NCI-H526 treated with DMSO at 0.1 percent for 48 hours (cell line): ENCODE measurements around the gene COL24A1.

ENCODE experiments used
- DNase-seq: peaks from one replicate; lab custom pipeline; 2025; lab: John Stamatoyannopoulos, UW

Gene COL24A1

DNA sequence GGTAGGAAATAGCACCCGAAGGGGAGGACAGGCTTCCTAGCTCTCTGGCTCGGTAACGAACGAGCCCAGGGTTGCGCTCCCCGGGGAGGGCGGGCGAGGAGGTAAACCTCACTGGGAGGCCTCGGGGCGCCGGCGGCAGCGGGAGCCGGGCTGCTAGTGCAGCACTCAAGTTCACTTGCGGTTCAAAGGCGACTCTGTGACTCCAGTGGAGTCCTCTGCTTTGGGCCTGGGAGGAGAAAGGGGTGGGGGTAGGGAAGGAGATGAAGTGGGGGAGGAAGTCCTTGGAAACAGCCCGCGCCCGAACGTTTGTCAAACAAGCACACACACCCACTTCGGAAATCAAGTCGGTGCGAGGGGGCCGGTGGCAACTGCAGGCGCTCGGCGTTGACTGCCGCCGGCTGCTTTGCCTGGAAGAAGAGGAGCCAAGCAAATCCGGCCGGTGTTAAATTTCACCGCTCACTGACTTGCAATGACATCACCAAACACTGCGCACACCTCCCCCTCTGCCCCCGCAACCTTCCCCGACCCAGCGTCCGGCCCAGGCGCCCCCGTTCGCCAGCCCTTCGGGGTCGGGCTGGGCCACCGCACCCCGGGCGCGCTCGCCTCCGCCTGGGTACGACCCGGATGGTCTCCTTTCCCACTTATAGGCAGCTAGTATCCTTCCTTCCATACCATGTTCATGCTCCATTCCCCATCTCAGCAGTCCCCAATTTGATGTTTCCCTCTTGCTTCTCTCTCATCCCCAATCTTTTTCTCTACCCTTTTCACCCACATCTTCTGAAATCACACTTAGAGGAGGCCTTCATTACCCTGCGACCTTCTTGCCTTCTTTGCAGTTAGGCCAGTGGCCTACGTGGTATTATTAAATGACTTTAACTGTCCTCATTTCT lies at the start of gene COL24A1:
Gene COL24A1 (minus strand): TSS at position 207 of the 890 bp plus-strand sequence. CDS start 376 bp downstream, outside the sequence.
- DNase-seq, result peak; percentile 58

DNA sequence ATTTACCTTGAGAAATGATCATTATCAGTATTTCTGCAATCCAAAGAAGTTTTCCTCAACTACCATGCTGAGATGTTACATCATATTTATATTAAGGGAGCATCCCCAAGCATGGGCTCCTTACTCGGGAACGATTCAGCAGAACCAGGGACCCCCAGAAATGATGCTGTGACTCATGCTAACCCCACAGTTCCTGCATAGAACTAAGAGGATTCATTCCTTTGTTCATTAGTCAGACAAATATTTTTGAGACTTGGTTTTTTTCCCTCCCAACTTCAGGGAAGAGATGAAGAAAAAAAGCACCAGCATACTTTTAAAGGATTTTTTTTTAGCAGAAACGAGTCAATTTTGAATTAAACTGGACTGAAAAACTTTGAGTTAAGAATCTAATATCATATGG lies 49.2 kb upstream of the COL24A1 start:
- no peak for DNase-seq

DNA sequence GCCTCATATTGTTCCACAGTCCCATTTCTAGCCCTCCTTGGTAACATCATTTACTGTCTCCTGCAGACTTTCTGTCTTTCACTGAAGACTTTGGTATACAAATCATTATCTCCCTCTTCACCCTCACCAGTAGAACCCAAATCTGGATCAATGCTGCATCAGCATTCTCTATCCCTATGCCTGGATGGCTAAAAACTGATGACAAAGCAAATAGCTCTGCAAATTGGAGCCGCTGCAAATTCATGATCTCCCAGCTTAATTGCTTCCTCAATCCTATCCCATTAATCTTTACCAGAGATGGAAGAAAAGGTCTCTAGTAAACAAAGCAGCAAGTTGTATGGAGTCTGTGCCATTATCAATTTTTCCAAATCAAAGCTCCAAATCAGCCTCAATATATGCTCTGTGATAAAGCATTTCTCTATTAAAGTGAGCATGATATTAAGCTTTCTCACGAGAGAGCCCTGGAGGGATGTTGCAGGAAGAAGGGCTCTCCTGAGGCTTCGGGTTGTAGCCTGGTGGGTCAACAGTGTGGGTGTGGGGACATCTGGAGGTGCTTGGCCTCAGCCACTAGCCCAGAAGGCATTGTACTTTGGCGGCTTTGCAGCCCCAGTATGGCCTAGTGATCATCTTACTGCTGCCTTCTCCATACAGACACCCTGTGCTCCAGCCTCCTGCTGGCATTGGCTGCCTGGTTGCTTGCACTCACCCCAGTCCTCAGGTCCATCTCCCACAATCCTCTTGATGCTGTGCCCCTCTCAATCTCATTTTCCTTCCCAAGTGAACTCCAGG lies 46.2 kb upstream of the COL24A1 start:
- no peak for DNase-seq

DNA sequence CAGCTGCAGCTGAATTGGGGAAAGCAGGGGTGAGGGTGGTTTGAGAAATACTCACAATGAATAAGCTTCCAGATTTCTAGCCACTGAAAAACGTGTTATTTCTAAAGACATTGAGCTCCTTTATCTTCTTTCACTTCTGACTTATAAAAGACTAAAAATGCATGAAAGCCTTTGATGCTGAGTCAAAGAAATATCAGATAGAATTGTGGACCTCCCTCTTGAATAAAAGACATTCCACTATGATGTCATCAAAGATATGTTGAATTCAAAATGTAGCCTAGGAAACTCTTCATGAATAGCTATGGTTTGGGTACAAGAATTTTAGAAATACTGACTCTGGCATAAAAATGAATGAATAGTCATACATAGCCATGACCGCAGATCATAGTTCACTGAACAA lies 44.7 kb upstream of the COL24A1 start:
- no peak for DNase-seq

DNA sequence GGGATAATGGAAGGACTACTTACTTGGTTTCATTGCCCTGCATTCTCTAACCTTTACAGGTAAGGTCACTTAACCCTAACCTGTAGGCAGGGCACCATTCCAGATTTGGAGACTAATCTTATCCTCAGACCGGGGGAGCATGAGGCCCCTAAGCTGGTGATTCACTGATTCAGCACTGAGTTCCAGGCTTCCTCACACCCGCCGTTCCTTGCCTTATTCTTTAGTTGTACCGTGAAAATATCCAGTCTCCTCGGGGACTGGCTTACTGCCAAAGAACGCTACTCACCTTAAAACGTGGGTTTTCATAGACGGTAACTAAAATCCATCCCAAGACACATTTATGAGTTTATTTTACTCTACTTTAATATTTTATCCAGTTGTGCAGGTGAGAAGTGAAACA lies 44.3 kb upstream of the COL24A1 start:
- DNase-seq, result no peak

DNA sequence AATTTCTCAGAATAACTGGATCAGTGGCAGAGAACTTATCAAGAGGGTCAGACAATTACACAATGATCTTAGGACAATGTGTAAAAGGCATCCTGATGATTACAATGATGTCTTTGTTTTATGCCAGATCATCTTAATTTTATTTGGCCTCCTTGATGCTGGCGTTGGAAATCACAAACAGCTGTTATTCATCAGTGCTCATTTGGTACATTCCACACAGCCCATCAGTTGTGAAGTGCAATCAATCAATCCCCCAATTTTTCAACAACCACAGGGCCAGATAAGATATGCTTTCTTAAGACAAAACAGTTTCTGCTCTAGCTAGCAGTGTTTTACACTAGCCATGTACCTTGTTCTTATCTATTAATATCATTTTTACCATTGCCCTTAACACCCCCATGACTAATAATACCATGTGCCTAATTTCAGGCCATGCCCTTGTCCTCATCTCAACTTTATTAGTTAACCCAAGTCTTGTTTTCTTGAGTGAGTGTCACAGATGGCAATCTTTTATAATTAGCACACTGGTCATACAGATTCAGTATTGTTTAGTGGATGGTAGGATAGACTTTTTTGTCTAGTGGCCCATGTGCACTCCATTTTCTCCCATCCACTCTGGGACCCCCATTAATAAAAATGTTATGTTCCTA lies 40.8 kb upstream of the COL24A1 start:
- DNase-seq, result no peak

DNA sequence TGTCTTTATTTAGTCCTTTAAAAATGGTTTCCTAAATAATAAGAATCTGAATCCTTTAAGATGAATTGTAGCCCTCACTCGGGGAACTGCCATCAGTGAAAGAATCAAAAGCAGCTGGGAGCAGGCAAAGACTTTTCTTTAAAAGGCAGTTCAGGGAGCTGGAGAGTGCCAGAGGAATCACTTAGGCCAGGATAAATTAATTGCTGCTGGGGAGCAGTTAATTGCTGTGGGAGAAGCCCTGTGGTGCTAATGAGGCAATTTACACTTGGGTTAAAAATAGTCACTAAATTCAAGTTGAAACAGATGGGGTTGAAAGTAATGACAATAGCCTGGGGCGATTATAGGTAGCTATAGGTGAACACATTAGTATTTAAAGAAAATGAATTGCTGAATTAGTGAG lies 38.7 kb upstream of the COL24A1 start:
- no peak for DNase-seq

DNA sequence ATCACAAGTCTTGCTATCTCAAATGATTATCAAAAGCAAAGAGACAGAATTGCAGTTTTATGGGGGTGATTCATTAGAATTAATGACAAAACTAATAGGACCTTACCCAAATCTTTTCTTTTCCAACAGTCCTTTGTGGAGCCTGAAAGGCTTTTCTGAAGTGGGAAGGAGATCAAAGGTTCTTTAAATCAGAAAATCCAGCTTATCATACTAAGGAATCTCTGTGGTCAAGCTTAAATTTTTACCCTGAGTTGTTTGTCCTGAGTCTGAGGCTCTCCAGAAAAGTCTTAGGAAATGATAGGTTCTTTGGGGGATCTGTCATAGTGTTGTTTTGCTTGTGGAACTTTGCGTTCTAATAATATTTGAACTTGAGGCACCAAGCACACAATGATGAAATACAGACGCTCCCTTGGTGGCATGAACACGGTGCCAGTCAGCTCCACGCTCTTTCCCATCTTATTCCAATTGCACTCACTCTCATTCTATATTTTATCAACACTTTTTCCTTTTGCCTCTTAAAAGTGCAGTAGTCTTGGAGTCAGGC lies 38.0 kb upstream of the COL24A1 start:
- DNase-seq, result no peak

DNA sequence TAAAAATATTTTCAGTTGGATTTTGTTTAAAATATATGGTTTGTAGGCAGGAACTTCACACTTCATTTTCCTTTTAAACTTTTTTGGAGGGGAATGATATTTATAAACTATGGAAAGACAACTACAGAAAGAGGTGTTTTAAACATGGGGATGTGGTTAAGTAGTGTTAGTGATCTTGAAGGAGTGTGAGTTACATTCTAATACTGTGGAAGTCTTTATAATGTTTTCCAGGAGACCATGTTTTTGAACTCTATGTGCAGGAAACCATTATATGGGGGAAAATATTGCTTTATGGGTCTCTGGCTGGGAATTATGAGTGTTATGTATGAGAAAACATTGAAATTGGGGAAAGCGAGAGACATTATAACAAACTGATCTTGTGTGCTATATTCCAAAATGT lies 35.8 kb upstream of the COL24A1 start:
- DNase-seq, result no peak

DNA sequence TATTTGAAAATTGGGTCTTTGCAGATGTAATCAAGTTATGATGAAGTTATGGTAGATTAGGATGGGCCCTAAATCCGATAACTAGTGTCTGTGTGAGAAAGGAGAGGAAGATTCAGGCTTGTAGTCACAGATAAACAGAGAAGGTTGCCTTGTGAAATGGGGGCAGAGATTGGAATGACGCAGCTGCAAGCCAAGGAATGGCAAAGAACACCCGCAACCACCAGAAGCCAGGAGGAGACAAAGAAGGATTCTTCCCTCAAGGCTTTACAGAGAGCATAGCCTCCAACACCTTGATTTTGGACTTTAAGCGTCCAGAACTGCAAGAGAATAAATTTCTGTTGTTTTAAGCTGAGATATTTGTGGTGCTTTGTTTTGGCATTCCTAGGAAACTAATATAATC lies 35.4 kb upstream of the COL24A1 start:
- DNase-seq, result no peak

DNA sequence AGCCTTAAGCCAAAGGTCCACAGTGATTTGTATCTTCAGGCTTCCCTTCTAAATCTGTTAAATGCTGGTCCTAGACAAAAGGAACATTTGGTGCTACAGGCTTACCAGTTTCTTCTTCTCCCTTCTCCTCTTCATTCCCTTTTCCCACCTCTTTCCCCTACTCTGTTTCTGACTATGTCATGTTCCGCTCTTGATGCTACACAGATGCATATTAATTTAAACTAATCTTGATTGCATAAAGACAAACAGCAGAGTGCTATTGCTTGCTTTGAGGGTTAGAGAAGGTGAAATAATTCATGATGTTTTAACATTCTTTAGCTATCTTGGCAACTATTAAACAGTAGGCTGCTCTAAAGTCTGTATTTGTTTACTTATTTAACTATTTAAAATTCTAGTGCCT lies 34.3 kb upstream of the COL24A1 start:
- DNase-seq, result no peak

DNA sequence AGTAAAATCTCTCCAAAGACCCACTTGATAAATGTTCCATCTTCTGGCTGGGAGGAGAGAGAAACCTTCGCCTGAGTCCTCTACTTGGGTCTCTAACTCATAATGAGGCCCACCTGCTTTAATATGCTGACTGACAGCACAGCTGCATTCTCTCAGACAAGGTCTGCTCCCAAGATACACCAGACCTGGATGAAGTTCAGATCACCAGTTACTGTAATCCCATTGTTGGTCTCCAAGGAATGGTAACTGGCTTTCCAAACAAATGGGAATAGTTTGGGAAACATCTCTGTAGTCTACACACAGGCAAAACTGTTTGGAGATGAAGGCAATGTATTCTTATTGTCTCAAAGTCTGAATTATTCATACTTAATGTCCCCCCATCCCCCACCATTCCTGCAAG lies 27.9 kb upstream of the COL24A1 start:
- no peak for DNase-seq

DNA sequence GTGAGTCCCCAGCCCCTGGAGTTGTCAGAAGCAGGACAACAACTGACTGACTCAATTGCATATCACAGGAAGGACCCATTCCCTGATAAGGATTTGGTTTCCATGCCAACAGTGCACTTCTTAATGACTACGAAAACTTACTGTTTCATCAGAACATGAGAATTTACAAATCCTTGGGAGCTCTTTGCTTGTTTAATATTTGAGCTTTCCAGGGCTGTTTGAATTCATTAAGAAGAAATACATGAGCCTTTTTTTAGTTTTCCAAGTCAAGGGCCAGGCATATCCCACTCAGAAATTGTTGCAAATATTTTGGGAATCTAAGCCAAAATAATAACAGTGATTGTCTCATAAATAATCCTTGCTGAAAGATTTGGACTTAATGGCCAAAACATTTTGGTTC lies 27.2 kb upstream of the COL24A1 start:
- no peak for DNase-seq

DNA sequence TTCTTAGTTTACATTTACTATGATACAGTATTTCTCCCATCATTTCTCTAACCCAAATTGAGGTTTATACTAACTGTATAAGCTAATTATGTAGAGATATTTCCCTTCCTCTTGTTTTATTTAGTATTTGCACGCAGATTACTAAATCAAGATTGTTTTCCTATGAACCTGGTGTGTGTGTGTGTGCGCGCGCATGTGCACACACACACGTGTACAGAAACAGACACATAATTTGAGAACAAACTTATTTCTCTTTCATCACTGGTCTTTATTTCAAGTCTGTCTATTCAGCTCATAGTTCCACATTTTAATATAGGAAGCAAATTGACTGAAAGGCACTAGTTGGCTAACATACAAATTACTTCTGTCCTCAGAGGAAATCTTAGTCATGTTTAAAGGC lies 19.7 kb upstream of the COL24A1 start:
- no peak for DNase-seq

DNA sequence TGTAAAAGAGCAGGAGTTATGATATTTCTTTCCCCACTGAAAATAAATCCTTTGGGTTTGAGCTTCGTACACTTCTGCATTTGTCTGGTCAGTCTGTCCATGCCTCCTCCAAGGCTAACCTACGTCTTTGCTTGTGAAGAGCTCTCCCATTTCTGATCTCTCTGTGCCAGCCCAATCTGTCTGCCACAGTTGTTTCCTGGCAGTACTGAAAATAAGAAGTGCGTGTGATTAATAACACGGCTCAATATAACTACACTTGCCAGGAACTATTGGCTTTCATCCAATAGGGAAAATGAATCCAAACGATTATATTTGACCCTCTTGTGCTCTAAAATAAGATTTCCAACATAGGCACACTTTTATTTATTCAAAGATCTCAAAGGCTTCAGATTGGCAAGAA lies 19.2 kb upstream of the COL24A1 start:
- DNase-seq, result no peak

DNA sequence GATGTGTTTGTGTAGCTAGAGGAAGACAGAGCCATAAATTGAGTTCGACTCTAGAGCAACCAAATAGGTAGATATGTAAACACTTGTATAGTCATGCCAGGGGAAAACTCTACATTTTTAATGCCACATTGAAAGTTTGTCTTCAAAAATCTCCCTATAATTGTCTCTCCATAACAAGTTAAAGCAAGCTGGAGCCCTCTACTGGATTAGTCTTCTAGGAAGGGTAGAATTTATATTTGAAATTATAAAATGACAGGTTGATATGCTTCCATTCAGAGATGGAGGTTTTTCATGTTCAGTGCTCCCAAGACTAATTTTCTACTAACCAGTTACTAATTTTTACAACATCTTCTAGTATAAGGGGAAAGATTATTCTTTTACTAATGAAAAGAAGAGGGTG lies 13.1 kb upstream of the COL24A1 start:
- no peak for DNase-seq

DNA sequence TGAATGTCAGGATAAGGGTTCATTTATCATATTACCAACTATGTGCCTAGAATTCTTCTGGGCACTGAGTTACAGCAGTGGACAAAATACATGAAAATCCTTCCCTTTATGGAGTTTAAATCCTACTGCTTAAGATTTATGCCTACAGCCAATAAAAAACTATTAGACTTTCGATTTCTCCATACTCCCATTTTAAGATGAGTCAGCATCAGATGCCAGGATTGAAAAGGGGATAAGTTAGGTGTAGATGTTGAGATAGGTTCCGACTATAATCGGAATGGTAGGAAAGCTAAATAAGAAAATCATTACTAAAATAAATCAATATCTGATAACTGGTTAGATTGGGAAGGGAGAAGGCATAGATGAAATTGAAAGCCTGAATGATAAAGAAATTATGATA lies 3.2 kb upstream of the COL24A1 start:
- DNase-seq, result no peak

DNA sequence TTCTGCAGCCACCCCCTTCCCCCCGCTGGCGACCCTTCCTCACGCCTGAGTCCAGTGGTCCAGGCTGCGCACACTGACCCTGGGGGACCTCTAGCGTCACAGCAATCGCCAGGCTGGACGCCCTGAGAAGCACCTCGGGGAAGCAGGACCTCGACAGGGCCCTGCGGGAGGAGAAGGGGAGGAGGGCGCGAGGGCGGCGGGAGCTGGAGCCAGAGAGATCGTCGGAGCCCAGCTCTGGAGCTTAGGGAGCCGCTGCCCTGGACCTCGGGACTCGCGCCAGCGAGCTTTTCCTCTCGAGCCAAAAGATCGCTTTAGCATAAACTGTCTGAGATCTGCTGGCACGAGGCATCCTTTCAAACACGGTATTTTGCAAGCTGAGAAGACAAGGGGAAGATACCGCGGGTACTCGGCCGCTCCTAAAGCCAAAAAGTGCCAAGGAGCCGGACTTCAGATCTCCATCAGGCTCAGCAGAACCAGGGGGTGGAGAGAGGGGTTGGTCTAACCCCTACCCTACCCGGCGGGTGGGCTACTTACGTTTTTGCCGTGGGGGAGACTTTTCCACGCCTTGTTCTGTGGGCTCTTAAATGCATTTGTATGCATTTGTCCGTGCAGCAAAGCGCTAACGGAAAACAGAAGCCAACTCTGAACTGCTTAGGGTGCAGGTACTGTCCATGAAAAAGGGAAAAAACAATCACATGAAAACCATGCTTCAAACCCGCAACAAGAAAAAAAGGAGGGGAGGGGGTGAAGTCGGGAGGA lies 586 bp downstream of the COL24A1 start:
- no peak for DNase-seq

DNA sequence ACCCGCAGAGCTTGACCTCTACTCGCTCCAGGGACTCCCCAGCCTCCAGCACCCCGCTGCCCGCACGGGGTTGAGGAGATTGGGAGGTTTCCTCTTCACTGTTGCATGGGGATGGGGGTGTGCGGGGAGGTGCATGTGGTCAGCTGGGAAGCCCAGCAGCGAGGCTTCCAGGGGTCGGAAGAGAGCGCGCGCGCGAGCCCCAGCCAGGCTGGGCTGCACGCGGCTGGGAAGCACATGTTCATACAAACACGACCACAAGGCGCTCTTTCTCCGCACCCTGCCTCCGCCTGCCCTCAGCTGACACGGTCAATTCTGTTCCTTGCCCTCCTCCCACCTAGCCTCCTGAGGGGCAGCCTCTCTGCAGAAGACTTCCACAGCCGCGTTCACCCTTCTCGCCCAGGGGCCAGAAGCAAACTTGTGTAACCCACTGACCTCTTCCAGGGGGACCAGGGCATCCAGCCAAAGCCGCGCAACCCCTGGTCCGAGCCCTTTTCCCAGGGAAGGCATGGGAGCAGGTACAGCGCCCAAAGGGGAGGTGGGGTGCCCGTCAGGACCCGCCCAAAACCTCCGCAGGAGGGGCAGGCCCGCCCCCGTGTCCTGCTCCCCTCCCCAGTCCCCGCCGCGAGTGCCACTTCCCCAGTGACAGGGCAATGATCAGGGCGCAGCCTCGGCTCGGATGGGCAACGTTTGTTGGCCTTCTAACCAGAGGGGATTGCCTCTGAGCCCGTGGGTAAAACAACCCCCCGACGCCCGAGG lies 1.3 kb downstream of the COL24A1 start:
- DNase-seq, result no peak

DNA sequence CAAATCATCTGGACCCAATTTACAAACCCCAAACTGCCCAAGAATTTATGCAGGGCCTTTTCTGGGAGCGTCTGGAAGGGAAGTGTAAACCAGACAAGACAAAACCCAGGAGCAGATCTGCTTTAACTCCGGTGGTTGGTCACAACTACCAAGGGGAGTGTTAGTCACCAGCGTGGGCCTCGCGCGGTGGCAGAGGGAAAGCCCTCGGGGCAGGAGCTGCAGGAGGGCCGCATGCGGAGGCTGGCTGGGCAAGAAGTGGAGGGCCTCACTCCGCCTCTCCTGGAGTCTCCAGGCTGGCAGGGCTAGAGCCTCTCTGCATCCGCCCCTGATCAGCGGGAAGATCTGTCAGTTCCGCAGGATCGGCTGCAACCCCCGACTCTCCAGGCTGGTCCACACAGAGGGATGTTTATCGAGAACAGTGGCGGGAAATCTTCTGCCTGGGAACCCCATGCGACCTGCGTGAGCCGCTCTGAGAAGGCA lies 2.0 kb downstream of the COL24A1 start:
- DNase-seq, result no peak

DNA sequence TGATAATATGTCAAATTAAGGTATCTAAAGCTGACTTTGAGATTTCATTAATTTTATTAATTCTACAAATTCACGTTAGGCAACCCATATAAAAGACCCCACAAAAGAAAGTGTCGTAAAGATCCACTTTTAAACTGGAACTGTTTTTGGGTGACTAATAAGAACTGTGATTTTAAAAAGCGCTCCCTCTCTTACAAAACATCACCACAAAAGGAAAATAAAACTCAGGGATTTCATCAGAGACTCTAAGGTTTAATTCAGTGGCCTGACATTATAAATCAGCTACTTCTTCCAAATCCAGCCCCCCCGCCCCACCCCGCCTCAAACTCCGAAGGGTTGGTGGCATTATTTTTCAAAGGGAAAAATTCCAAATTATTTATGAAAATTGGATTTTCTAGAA lies 2.7 kb downstream of the COL24A1 start:
- no peak for DNase-seq
